Activated naive CD4-positive, alpha-beta T cell treated with anti-CD3 and anti-CD28 coated beads, Interleukin-2, amount 50 U/mL, for 24 hours (primary cell): ENCODE data around the gene TMEM272.

Experiments used
- H3K27ac Mint-ChIP-seq: one replicate; pipeline ENCODE4 v1.8.0; 2021; ENCODE audit warnings: mild to moderate bottlenecking, mixed read lengths
- H3K27me3 Mint-ChIP-seq: one replicate; pipeline ENCODE4 v1.8.0; 2021; ENCODE audit warnings: mixed read lengths
- H3K36me3 Mint-ChIP-seq: one replicate; pipeline ENCODE4 v1.8.0; 2021; ENCODE audit warnings: mixed read lengths
- H3K4me1 Mint-ChIP-seq: one replicate; pipeline ENCODE4 v1.8.0; 2021; ENCODE audit warnings: mixed read lengths
- H3K4me3 Mint-ChIP-seq: one replicate; pipeline ENCODE4 v1.8.0; 2021; ENCODE audit warnings: mild to moderate bottlenecking, mixed read lengths
- H3K9me3 Mint-ChIP-seq: one replicate; pipeline ENCODE4 v1.8.0; 2021; ENCODE audit warnings: mixed read lengths

The TMEM272 gene

DNA sequence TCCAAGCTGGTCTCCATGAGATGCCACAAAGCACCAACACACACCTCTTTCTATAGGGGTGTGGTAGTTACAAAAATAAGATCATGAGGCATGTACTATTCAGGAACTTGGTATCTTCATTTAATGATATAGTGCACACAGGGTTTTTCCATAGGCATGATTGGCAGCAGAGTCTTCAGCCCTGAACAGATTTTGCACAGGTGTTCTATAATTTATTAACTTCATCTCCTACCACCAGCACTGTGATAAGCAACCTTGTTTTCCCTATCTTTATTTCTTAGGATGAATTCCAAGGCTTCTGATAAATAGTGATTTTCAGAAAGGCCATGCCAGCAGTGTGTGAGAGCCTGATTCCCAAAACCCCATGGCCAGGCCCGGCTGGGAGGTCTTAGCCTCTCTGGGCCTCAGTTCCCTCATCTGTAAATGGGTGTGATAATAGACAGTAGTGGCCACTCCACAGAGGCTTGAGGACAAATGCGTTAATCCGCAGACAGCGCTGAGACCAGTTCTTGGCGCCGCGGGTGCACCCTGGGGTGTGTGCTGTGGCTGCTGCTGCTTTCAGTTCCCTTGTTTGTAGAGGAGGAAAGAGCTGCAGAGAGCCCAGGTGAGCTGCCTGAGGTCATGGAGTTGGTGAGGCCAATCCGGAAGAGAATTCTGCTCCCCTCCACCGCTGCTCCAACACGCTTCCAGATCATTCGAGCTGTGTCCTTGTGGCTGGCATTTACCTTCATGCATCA is 74.1 kb downstream of the TMEM272 start:
- Mint-ChIP-seq H3K27ac (peak overlapping the region; percentile 23), H3K36me3 (no peaks in the 10 kb centered on the region), H3K9me3 (no peaks in the 10 kb centered on the region), H3K27me3 (no peaks in the 10 kb centered on the region), H3K4me1 (no peaks in the 10 kb centered on the region), H3K4me3 (no peak overlapping the region)

DNA sequence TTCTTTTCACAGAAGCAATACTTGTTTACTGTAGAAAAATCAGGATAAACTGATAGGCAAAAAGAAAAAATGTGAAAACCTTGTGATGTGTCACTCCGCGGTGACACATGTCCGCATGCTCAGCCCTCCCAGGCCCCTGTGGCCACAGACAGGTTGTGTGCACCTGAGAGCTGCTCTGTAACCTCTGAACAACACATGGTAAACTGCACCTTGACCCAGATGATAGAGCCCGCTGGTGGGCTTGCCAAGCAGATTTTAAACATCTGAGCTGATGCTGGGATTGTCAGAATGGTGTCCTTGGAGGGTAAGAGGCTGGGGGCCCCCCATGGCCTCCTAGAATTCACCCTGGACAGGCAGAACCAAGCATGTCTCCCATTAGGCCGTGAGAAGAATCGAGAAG is 74.8 kb downstream of the TMEM272 start:
- H3K27ac Mint-ChIP-seq = no peak overlapping the region
- H3K27me3 Mint-ChIP-seq = no peaks in the 10 kb centered on the region
- H3K36me3 Mint-ChIP-seq = no peaks in the 10 kb centered on the region
- H3K4me1 Mint-ChIP-seq = peaks cover 6% of the 10 kb centered on the region
- no peaks in the 10 kb centered on the region for H3K9me3 Mint-ChIP-seq
- H3K4me3 Mint-ChIP-seq = no peak overlapping the region

DNA sequence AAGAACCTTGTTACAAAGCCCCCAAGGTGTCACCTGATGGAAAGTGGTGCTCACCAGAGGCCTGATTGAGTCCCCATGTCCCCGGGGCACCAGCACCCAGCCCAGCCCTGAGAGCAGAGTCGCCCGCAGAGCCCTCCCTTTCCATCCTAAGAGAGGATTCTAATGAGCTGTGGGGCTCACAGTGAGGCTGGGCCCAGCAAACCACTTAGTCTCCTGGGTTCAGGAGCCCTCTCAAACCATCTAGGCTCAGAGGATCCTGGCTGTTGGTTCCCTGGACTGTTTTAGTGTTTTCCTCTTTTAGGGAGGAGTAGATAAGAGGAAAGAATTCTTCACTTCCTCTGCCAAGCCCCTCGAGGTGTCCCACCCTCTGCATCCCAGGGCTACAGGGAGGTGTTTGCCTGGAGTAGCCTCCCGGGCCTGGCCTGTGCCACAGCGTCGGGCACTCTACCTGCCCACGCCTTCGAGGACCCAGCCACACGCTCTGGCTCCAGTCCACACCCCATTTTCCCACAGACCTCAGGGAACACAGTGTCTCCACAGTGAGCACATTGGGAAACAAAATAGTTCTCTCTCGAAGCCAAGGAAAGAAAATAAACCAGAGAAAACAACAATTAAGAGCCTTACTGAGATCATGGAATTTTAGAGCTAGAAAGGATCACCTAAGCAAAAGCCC is 75.4 kb downstream of the TMEM272 start:
- Mint-ChIP-seq H3K9me3 (no peaks in the 10 kb centered on the region), H3K27me3 (no peaks in the 10 kb centered on the region), H3K4me1 (peaks cover 12% of the 10 kb centered on the region), H3K27ac (no peak overlapping the region), H3K36me3 (no peaks in the 10 kb centered on the region), H3K4me3 (no peak overlapping the region)

DNA sequence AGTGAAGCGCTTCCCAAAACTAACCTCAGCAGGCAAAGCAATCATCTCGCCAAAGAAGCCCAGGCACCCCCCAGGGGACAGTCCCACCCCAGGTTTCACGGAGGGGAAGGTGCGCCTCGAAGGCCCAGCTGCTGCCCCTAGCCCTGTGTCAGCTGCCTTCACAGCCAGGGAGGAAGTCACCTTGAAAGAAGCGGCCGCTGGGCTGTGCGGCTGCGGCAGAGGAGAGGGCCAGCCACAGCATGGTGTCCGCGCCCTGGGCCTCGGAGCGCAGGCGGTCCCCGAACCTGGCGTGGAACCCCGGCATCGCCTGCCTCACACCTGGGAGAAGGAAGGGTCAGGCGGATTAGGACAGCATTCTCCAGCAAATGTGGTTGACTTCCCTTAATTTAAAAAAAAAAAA is 76.0 kb downstream of the TMEM272 start:
- H3K4me3 Mint-ChIP-seq = no peak overlapping the region
- no peaks in the 10 kb centered on the region for H3K27me3 Mint-ChIP-seq
- H3K27ac Mint-ChIP-seq = no peak overlapping the region
- H3K36me3 Mint-ChIP-seq = no peaks in the 10 kb centered on the region
- no peaks in the 10 kb centered on the region for H3K9me3 Mint-ChIP-seq
- peaks cover 18% of the 10 kb centered on the region for H3K4me1 Mint-ChIP-seq

DNA sequence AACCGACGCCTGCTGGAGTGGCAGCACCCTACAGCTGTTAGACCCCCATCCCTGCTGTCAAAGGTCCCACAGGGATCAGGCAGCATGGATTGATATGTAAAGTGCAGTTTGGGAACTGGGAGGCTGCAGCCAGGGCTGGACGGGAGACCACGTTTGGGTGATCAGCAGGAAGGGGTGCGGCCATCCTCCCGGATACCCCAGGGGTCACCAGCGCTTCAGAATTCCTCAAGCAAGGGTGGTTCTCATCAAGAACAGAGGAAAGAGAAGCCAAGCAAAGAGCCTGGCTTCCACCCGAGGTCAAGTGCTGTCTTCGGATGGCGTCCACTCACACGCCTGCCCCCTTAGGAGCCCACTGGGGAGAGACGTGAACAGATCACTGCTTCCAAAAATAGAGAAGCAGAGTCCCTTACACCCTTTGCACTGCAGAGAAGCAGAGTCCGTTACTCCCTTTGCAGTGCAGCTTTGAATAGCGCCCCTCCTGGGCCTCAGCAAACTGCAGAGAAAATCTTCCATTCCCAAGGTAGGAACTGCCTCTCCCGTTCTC is 76.5 kb downstream of the TMEM272 start:
- Mint-ChIP-seq H3K27me3 (no peaks in the 10 kb centered on the region), H3K4me1 (peaks cover 23% of the 10 kb centered on the region), H3K27ac (peak overlapping the region; percentile 12), H3K4me3 (no peak overlapping the region), H3K36me3 (no peaks in the 10 kb centered on the region), H3K9me3 (no peaks in the 10 kb centered on the region)

DNA sequence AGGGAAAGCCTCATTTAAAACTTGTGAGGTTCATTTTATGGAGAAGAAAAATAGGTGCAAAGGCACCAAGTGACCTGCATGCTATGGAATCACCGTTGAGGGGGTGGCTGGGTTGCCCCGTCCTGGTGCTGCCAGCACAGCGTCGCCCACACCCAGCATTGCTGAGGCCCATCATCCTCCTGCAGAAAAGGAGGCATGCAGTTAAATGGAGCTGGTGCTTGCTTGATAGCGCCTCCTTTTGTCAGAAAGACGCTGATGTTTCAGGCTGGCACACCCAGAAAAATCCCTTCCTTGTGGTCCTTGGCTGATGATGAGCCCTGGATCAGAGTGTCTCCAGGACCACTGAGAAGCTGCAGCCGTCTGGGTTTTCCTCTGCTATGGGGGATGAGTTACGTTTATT is 77.9 kb downstream of the TMEM272 start:
- Mint-ChIP-seq H3K27me3 (no peaks in the 10 kb centered on the region), H3K36me3 (no peaks in the 10 kb centered on the region), H3K27ac (no peak overlapping the region), H3K4me3 (no peak overlapping the region), H3K9me3 (no peaks in the 10 kb centered on the region), H3K4me1 (peaks cover 33% of the 10 kb centered on the region)

DNA sequence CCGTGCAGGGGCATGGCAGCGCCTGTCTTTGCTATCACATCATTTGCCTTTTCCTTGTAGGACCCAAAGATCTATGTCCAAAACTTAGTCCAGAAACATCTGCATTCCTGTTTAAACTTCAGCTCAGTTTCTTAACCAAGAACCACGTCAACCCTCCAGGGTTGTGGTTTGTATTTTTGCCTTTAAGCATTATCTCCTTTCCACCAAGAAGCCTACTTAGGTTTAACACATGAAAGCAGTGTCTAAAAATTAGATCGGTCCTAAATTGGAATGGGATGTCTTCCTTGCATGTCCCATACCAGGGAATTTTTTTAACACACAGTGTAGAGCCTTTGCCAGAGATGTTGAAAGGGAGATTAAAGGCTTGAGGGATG is 79.8 kb downstream of the TMEM272 start:
- Mint-ChIP-seq H3K4me1 (peaks cover 33% of the 10 kb centered on the region), H3K4me3 (peak overlapping the region; percentile 89), H3K36me3 (peaks cover 4% of the 10 kb centered on the region), H3K27ac (peak overlapping the region; percentile 94), H3K9me3 (no peaks in the 10 kb centered on the region), H3K27me3 (no peaks in the 10 kb centered on the region)

DNA sequence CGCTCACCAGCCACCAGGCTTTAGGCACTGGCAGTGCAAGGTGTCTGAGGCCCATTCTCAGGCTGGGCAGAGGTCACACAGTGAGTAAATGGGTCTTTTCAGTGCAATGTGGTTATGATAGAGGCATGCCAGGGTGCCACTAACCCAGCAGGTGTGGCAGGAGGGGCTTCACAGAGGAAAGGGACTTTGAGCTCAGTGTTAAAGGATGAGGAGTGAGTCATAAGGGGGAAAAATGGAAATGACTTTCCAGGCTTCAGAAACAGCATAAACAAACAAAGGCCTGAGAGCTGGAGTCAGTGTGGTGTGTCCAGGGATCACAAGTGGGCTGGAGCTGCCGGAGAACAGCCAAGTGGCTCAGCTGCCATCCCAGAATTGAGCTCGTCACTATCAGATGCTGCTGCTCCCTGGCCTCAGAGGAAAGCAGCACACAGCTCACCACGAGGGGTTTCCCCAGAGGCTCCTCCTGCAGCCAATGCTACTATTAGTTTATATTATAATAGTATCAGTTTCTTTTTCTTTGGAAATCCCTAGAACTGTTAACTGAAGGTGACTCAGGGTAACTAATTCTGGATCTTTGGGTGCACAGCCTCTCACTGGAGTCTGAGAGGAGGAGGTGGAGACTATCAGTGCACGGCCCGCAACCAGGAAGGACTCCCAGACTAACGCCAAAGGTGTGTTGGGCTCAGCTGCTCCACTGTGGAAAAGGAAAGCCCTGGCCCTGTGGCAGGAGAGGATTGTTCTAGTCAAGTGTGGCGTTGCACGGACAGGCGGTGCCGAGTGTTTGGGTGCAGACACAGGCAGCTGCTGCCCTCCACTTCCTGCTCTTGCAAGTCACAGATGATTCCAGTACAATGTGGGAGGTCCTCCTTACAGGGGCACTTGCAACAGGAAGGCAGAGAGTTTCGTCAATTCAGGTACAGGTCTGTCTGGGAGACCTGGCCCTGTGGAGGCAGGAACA is 80.5 kb downstream of the TMEM272 start:
- Mint-ChIP-seq H3K27ac (peak overlapping the region; percentile 94), H3K4me3 (peak overlapping the region; percentile 89), H3K9me3 (no peaks in the 10 kb centered on the region), H3K36me3 (peaks cover 8% of the 10 kb centered on the region), H3K4me1 (peaks cover 33% of the 10 kb centered on the region), H3K27me3 (no peaks in the 10 kb centered on the region)

DNA sequence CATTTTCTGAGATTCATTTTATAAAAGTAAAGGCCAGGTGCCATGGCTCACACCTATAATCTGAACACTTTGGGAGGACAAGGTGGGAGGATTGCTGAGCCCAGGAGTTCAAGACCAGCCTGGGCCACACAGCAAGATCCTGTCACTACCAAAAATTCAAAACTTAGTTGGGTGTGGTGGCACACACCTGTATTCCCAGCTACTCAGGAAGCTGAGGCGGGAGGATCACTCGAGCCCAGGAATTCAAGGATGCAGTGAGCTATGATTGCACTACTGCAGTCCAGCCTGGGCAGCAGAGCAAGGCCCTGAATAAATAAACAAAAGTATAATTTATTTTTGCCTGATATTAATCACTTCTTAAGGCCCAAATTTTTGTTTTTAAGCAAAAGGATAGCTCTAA is 81.5 kb downstream of the TMEM272 start:
- peaks cover 33% of the 10 kb centered on the region for H3K4me1 Mint-ChIP-seq
- peaks cover 8% of the 10 kb centered on the region for H3K36me3 Mint-ChIP-seq
- H3K27ac Mint-ChIP-seq = peak overlapping the region; percentile 55
- H3K4me3 Mint-ChIP-seq = peak overlapping the region; percentile 19
- H3K27me3 Mint-ChIP-seq = no peaks in the 10 kb centered on the region
- no peaks in the 10 kb centered on the region for H3K9me3 Mint-ChIP-seq
